HepG2 (cell line): ENCODE data around the gene ZBTB44.

Source experiments
- ATF1 ChIP-seq: IDR thresholded peaks from 2 replicates; pipeline ENCODE4 v1.6.1; 2016; ENCODE audit warnings: mild to moderate bottlenecking, control low read depth
- ATF7 ChIP-seq, 2 experiments: fragments of 450-650 bp in 1 of 2; sonication (generic) in 1 of 2; formaldehyde crosslinking in 1 of 2; IDR thresholded peaks; 2 replicates each; pipeline versions ENCODE4 v1.4.0 to v1.6.1; 2016 to 2020; ENCODE audit warnings: antibody characterized with exemption in 1 of 2, mild to moderate bottlenecking in 1 of 2, missing genetic modification reagents in 1 of 2
- CTCF ChIP-seq: sonication (generic); formaldehyde crosslinking; IDR thresholded peaks from 2 replicates; pipeline ENCODE4 v1.5.0; 2020; ENCODE audit warnings: mild to moderate bottlenecking, missing genetic modification reagents, moderate library complexity
- FOXJ3 ChIP-seq: sonication (generic); formaldehyde crosslinking; IDR thresholded peaks from 2 replicates; pipeline ENCODE4 v1.4.0; 2020; ENCODE audit warnings: missing genetic modification reagents, mild to moderate bottlenecking, borderline replicate concordance
- FOXP1 ChIP-seq, 2 experiments: fragments of 450-650 bp in 1 of 2; IDR thresholded peaks; 2 replicates each; pipeline ENCODE4 v1.6.1; 2017 to 2018; ENCODE audit warnings: antibody characterized with exemption in 1 of 2
- GPBP1L1 ChIP-seq: sonication (generic); formaldehyde crosslinking; IDR thresholded peaks from 2 replicates; pipeline ENCODE4 v1.5.0; 2020; ENCODE audit warnings: mild to moderate bottlenecking, missing genetic modification reagents
- POGK ChIP-seq: sonication (generic); formaldehyde crosslinking; conservative IDR thresholded peaks from 2 replicates; pipeline ENCODE4 v1.8.0; 2022; ENCODE audit warnings: mild to moderate bottlenecking, moderate library complexity, missing genetic modification reagents
- POLR2AphosphoS5 ChIP-seq: IDR thresholded peaks from 2 replicates; pipeline ENCODE4 v1.6.1; 2012; ENCODE audit warnings: low read depth, low read length
- RAD21 ChIP-seq: fragments of 450-650 bp; formaldehyde crosslinking; IDR thresholded peaks from 2 replicates; pipeline ENCODE4 v1.5.0; 2020; ENCODE audit warnings: mild to moderate bottlenecking
- REST ChIP-seq, 2 experiments: IDR thresholded peaks; 2 replicates each; pipeline ENCODE4 v1.6.1; 2011 to 2012; ENCODE audit warnings: low read length in 2 of 2, borderline replicate concordance in 1 of 2, low read depth in 1 of 2, mild to moderate bottlenecking in 1 of 2, moderate library complexity in 1 of 2
- ZBTB8A ChIP-seq: sonication (generic); formaldehyde crosslinking; IDR thresholded peaks from 2 replicates; pipeline ENCODE4 v1.4.0; 2020; ENCODE audit warnings: mild to moderate bottlenecking, low read depth, missing genetic modification reagents, borderline replicate concordance

GRCh38 chr11:130249371-130249770 lies 65.3 kb downstream of the ZBTB44 start:
- TF ChIP-seq CTCF (CRISPR knock-in tag) (no peak), ATF1 (no peak), GPBP1L1 (no peak), RAD21 (CRISPR knock-in tag) (no peak), POLR2AphosphoS5 (no peak), FOXP1 (IDR thresholded peaks at IDR 0.05) (no peak), FOXP1 (CRISPR knock-in tag; IDR thresholded peaks at IDR 0.05) (no peak), ZBTB8A (CRISPR knock-in tag) (no peak), POGK (CRISPR knock-in tag) (no peak), FOXJ3 (no peak), ATF7 (IDR thresholded peaks at IDR 0.05) (no peak), ATF7 (CRISPR knock-in tag; IDR thresholded peaks at IDR 0.05) (no peak), REST (IDR thresholded peaks at IDR 0.05; ENCODE audit: borderline replicate concordance in 1 of 2, low read depth in 1 of 2, low read length in 2 of 2) (no peak)
